ENCODE measurements around the gene NTM. TPM values are rescaled to one million over a fixed set of nuclear protein-coding genes. Genes with fewer than 3 reads are reported as not detected.

The NTM gene
- total RNA-seq, 1 donor from 2014 or later: not detected

DNA sequence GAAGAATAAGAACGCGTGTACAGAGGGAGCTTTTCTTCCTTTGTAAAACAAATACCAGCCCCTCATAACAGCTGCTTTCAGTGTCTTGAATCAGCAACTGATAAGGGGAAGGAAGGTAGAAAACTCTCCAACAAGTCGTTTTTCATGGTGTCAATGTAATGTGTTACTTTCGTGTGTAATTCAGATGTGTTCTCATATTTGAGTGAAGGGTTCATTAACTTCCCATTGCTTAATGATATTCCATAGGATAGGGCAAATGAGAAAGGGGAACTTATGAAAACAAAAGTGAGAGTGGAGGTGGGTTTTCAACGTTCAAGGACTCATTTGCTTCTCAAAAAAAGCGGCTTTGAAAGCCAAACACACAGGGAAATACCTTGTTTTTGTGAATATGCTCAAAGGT lies 452.1 kb downstream of the NTM start:
- ChIA-PET CTCF (no interaction called here), POLR2A (no interaction called here)
- Mint-ChIP-seq H3K9me3 (no peaks in the 10 kb centered on the region), H3K27me3 (no peaks in the 10 kb centered on the region), H3K4me1 (no peaks in the 10 kb centered on the region), H3K4me3 (no peak overlapping the region), H3K36me3 (ENCODE audit: low read depth) (no peaks in the 10 kb centered on the region), H3K27ac (no peak overlapping the region)
- TF ChIP-seq, protein P1, sequence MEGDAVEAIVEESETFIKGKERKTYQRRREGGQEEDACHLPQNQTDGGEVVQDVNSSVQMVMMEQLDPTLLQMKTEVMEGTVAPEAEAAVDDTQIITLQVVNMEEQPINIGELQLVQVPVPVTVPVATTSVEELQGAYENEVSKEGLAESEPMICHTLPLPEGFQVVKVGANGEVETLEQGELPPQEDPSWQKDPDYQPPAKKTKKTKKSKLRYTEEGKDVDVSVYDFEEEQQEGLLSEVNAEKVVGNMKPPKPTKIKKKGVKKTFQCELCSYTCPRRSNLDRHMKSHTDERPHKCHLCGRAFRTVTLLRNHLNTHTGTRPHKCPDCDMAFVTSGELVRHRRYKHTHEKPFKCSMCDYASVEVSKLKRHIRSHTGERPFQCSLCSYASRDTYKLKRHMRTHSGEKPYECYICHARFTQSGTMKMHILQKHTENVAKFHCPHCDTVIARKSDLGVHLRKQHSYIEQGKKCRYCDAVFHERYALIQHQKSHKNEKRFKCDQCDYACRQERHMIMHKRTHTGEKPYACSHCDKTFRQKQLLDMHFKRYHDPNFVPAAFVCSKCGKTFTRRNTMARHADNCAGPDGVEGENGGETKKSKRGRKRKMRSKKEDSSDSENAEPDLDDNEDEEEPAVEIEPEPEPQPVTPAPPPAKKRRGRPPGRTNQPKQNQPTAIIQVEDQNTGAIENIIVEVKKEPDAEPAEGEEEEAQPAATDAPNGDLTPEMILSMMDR (IDR thresholded peaks at IDR 0.05): no peak
- DNase-seq: no peak
- intact Hi-C loops (cut with micrococcal nuclease): no loop called here
- ATAC-seq (ENCODE audit: low read depth): no peak

DNA sequence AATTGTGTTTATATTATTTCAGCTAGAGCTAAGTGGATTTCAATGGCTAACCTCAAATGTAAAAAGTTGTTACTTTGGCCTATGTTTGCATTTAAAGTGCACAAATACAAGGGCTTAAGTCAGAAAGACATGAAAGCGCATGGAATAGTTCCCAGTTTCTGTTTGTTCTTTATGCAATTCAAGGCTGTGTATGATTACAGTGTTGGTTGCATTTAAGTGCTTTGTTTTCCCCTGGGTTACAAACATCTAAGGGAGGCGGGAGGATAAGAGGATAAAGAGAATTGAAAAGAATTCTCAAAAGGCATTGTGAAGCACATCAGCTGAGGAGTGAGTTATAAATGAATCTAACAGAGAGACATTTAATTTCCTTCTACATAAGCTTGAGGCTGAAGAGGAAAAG lies 453.4 kb downstream of the NTM start:
- intact Hi-C loops (cut with micrococcal nuclease): no loop called here
- TF ChIP-seq, protein P1 (IDR thresholded peaks at IDR 0.05): no peak
- CTCF ChIA-PET: no interaction called here
- no peak for ATAC-seq (ENCODE audit: low read depth)
- Mint-ChIP-seq H3K36me3 (ENCODE audit: low read depth) (no peaks in the 10 kb centered on the region), H3K9me3 (no peaks in the 10 kb centered on the region), H3K27me3 (no peaks in the 10 kb centered on the region), H3K4me1 (no peaks in the 10 kb centered on the region), H3K4me3 (no peak overlapping the region), H3K27ac (no peak overlapping the region)
- POLR2A ChIA-PET: no interaction called here
- no peak for DNase-seq

DNA sequence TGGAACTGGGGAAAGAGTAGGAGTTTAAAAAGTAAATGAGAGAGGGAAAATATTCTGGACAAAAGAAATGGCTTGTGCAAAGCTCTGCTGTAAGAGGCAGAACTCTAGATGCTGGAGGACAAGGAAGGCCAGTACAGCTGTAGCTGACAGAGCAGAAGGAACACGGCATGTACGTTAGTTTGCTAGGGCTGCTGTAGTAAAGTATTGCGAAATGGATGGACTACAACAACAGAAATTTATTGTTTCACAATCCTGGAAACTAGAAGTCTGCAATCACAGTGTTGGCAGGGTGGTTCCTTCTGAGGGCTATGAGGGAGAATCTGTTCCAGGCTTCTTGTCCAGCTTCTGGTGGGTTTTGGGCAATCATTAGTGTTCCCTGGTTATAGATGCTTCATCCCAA lies 454.4 kb downstream of the NTM start:
- TF ChIP-seq, protein P1 (IDR thresholded peaks at IDR 0.05): no peak
- Mint-ChIP-seq H3K9me3 (no peaks in the 10 kb centered on the region), H3K27me3 (no peaks in the 10 kb centered on the region), H3K4me3 (no peak overlapping the region), H3K36me3 (ENCODE audit: low read depth) (no peaks in the 10 kb centered on the region), H3K4me1 (no peaks in the 10 kb centered on the region), H3K27ac (no peak overlapping the region)
- ATAC-seq (ENCODE audit: low read depth) (no peak), DNase-seq (no peak)
- POLR2A ChIA-PET: no interaction called here
- intact Hi-C loops (cut with micrococcal nuclease): no loop called here
- CTCF ChIA-PET: no interaction called here

DNA sequence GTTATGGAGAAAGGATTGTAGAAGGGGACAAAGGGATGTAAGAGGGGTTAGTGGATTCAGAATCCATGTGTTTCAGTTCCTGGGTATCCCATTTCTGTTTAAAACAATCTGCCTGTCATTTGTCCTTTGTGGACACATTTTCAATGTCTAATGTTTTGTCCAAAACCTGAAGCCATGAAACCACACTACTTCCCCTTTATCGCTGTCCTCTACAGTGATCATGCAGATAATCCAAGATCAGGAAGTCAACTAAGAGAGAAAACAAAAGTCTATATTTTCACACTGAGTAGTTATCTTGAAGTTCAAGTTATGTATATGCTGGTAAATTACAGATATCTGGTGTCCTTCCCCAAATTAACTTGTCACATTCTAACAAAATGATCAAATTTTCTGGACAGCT lies 457.0 kb downstream of the NTM start:
- ATAC-seq (ENCODE audit: low read depth) (no peak), DNase-seq (no peak)
- Mint-ChIP-seq H3K9me3 (no peaks in the 10 kb centered on the region), H3K27me3 (no peaks in the 10 kb centered on the region), H3K36me3 (ENCODE audit: low read depth) (no peaks in the 10 kb centered on the region), H3K4me1 (no peaks in the 10 kb centered on the region), H3K27ac (no peak overlapping the region), H3K4me3 (no peak overlapping the region)
- CTCF ChIA-PET: no interaction called here
- TF ChIP-seq, protein P1 (IDR thresholded peaks at IDR 0.05): no peak
- intact Hi-C loops (cut with micrococcal nuclease): no loop called here
- POLR2A ChIA-PET: no interaction called here

DNA sequence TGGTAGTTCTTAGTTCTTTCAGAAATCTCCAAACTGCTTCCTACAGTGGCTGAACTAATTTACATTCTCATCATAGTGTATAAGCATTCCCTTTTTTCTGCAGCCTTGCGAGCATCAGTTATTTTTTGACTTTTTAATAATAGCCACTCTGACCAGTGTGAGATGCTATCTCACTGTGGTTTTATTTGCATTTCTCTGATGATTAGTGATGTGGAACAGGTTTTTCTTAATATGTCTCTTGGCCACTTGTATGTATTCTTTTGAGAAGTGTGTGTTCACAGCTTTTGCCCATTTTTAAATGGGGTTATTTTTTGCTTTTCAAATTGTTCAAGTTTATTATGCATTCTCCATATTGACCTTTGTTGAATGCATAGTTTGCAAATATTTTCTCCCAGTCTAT lies 459.3 kb downstream of the NTM start:
- no peaks in the 10 kb centered on the region for H3K4me1 Mint-ChIP-seq
- intact Hi-C loops (cut with micrococcal nuclease): no loop called here
- CTCF ChIA-PET: no interaction called here
- DNase-seq (no peak), ATAC-seq (ENCODE audit: low read depth) (no peak)
- no peak overlapping the region for H3K27ac Mint-ChIP-seq
- no peaks in the 10 kb centered on the region for H3K9me3 Mint-ChIP-seq
- H3K36me3 Mint-ChIP-seq (ENCODE audit: low read depth): no peaks in the 10 kb centered on the region
- POLR2A ChIA-PET: no interaction called here
- TF ChIP-seq, protein P1 (IDR thresholded peaks at IDR 0.05): no peak
- H3K27me3 Mint-ChIP-seq: no peaks in the 10 kb centered on the region
- H3K4me3 Mint-ChIP-seq: no peak overlapping the region
